H1 (cell line): ENCODE measurements around the gene CDKN2B-AS1. TPM values are rescaled to one million over a fixed set of nuclear protein-coding genes. Genes with fewer than 3 reads are reported as not detected.
A peak's percentile ranks its signal among the peaks of the same experiment; 100 is the strongest.

Experiments used
- CTCF ChIA-PET: fragments of 300-600 bp; sonication (Branson Sonifier 250); formaldehyde crosslinking; loops from one replicate; lab custom pipeline; 2021; ENCODE audit not compliant: partially characterized antibody; lab: Charles Lee
- POLR2A ChIA-PET: fragments of 300-600 bp; sonication (Branson Sonifier 250); formaldehyde crosslinking; loops from one replicate; lab custom pipeline; 2021; ENCODE audit warnings: inconsistent platforms; ENCODE audit not compliant: partially characterized antibody; lab: Charles Lee
- DNase-seq, 2 experiments: peaks; one replicate each; pipeline versions ENCODE4 v3.0.0 to v3.0.0-alpha.2; 2010 to 2022; ENCODE audit warnings: low spot score in 2 of 2, low read depth in 1 of 2, mixed read lengths in 1 of 2
- FAIRE-seq: peaks from 2 replicates; lab custom pipeline; 2011; peaks lifted over from hg19 to GRCh38; lab: Jason Lieb, UNC
- H2AFZ ChIP-seq: 2 replicates; pipeline ENCODE4 v1.8.1; 2012; ENCODE audit warnings: low read length, inconsistent platforms
- H2AK5ac ChIP-seq: 2 replicates; pipeline ENCODE4 v1.6.1; 2013; ENCODE audit warnings: low read depth, low read length
- H2BK120ac ChIP-seq: replicated peaks from 2 replicates; pipeline ENCODE3; 2013; ENCODE audit warnings: low read depth, low read length, inconsistent platforms
- H2BK12ac ChIP-seq: 2 replicates; pipeline ENCODE4 v1.6.1; 2013; ENCODE audit warnings: low read depth, low read length
- H2BK15ac ChIP-seq: 2 replicates; pipeline ENCODE4 v1.6.1; 2013; ENCODE audit warnings: low read length
- H2BK20ac ChIP-seq: 2 replicates; pipeline ENCODE4 v1.6.1; 2013; ENCODE audit warnings: low read length
- H2BK5ac ChIP-seq: 2 replicates; pipeline ENCODE4 v1.6.1; 2013; ENCODE audit warnings: low read depth, low read length
- H3K14ac ChIP-seq: 2 replicates; pipeline ENCODE4 v1.6.1; 2013; ENCODE audit warnings: inconsistent platforms; ENCODE audit not compliant: insufficient read length
- H3K18ac ChIP-seq: 2 replicates; pipeline ENCODE4 v1.6.1; 2013; ENCODE audit warnings: low read length; ENCODE audit errors: extremely low read depth
- H3K23ac ChIP-seq: 2 replicates; pipeline ENCODE4 v1.6.1; 2013; ENCODE audit warnings: inconsistent platforms; ENCODE audit not compliant: insufficient read length
- H3K23me2 ChIP-seq: 2 replicates; pipeline ENCODE4 v1.6.1; 2013; ENCODE audit warnings: low read depth, low read length
- H3K27ac ChIP-seq: 2 replicates; pipeline ENCODE4 v1.6.1; 2011; ENCODE audit warnings: low read depth, low read length, inconsistent platforms
- H3K27me3 ChIP-seq, 4 experiments: replicated peaks in 1 of 4; 1 replicate in 1 of 4; 2 replicates in 3 of 4; pipeline versions ENCODE4 v1.6.1 to v1.8.1; 2011 to 2013; ENCODE audit warnings: low read length in 3 of 4, mild to moderate bottlenecking in 3 of 4, inconsistent platforms in 2 of 4, mixed read lengths in 2 of 4, moderate library complexity in 1 of 4; ENCODE audit not compliant: control insufficient read depth in 3 of 4, insufficient read depth in 3 of 4; ENCODE audit errors: extremely low read depth in 1 of 4
- H3K36me3 ChIP-seq, 4 experiments: 2 replicates each; pipeline versions ENCODE4 v1.6.1 to v1.8.1; 2011 to 2013; ENCODE audit warnings: mild to moderate bottlenecking in 4 of 4, low read length in 3 of 4, moderate library complexity in 2 of 4, control low read depth in 1 of 4, inconsistent platforms in 1 of 4; ENCODE audit not compliant: insufficient read depth in 4 of 4, control insufficient read depth in 2 of 4
- H3K4ac ChIP-seq: replicated peaks from 2 replicates; pipeline ENCODE3; 2013; ENCODE audit warnings: low read length, low read depth, mixed read lengths, inconsistent platforms; ENCODE audit not compliant: insufficient read length
- H3K4me1 ChIP-seq, 4 experiments: replicated peaks in 1 of 4; 1 replicate in 1 of 4; 2 replicates in 3 of 4; pipeline versions ENCODE4 v1.6.1 to v1.8.1; 2011 to 2013; ENCODE audit warnings: low read length in 3 of 4, inconsistent platforms in 2 of 4, mixed read lengths in 1 of 4; ENCODE audit not compliant: insufficient read depth in 4 of 4, control insufficient read depth in 3 of 4
- H3K4me2 ChIP-seq, 2 experiments: 2 replicates each; pipeline versions ENCODE4 v1.6.1 to v1.8.1; 2011 to 2013; ENCODE audit warnings: low read depth in 2 of 2, low read length in 2 of 2, control low read depth in 1 of 2, inconsistent platforms in 1 of 2, mild to moderate bottlenecking in 1 of 2; ENCODE audit not compliant: insufficient read depth in 1 of 2
- H3K4me3 ChIP-seq, 4 experiments: fragments of 200-600, 300-600 bp in 1 of 4; sonication (generic), shearing (Covaris generic), sonication (Bioruptor Twin) in 1 of 4; 2 replicates each; pipeline versions ENCODE4 v1.5.1 to v1.8.1; 2011 to 2016; ENCODE audit warnings: low read length in 4 of 4, low read depth in 3 of 4, control low read depth in 2 of 4, inconsistent platforms in 2 of 4, mild to moderate bottlenecking in 2 of 4, mixed read lengths in 1 of 4, moderate library complexity in 1 of 4; ENCODE audit not compliant: insufficient read depth in 2 of 4; ENCODE audit errors: extremely low read depth in 1 of 4
- H3K56ac ChIP-seq: replicated peaks from 2 replicates; pipeline ENCODE3; 2013; ENCODE audit warnings: low read depth, mild to moderate bottlenecking, mixed read lengths, low read length, inconsistent platforms; ENCODE audit not compliant: insufficient read length
- H3K79me1 ChIP-seq: 2 replicates; pipeline ENCODE4 v1.6.1; 2013; ENCODE audit warnings: low read depth, low read length, control low read depth
- H3K79me2 ChIP-seq, 2 experiments: 2 replicates each; pipeline versions ENCODE4 v1.6.1 to v1.8.1; 2012 to 2013; ENCODE audit warnings: low read length in 2 of 2, mild to moderate bottlenecking in 2 of 2, inconsistent platforms in 1 of 2; ENCODE audit not compliant: insufficient read depth in 2 of 2, control insufficient read depth in 1 of 2
- H3K9ac ChIP-seq, 4 experiments: replicated peaks in 1 of 4; 1 replicate in 1 of 4; 2 replicates in 3 of 4; pipeline versions ENCODE4 v1.6.1 to v1.8.1; 2011 to 2013; ENCODE audit warnings: low read depth in 3 of 4, low read length in 3 of 4, control low read depth in 2 of 4, mild to moderate bottlenecking in 2 of 4, moderate library complexity in 2 of 4, inconsistent platforms in 1 of 4; ENCODE audit errors: extremely low read depth in 1 of 4
- H3K9me3 ChIP-seq, 2 experiments: 2 replicates each; pipeline versions ENCODE4 v1.6.1 to v1.8.1; 2012 to 2013; ENCODE audit warnings: mild to moderate bottlenecking in 2 of 2, moderate library complexity in 2 of 2, control low read depth in 1 of 2, inconsistent platforms in 1 of 2, low read depth in 1 of 2, low read length in 1 of 2, mixed read lengths in 1 of 2; ENCODE audit not compliant: insufficient read depth in 2 of 2
- H4K20me1 ChIP-seq, 2 experiments: replicated peaks in 1 of 2; 2 replicates each; pipeline versions ENCODE3 to v1.8.1; 2011 to 2013; ENCODE audit warnings: inconsistent platforms in 2 of 2, low read length in 2 of 2, mild to moderate bottlenecking in 1 of 2; ENCODE audit not compliant: insufficient read depth in 2 of 2, control insufficient read depth in 1 of 2
- H4K5ac ChIP-seq: 2 replicates; pipeline ENCODE4 v1.6.1; 2013; ENCODE audit warnings: low read length, low read depth, mixed read lengths, inconsistent platforms; ENCODE audit not compliant: insufficient read length
- H4K8ac ChIP-seq: 2 replicates; pipeline ENCODE4 v1.8.0; 2013; ENCODE audit warnings: mild to moderate bottlenecking, moderate library complexity, low read length, inconsistent platforms; ENCODE audit not compliant: insufficient read depth; ENCODE audit errors: extremely low read depth
- H4K91ac ChIP-seq: replicated peaks from 2 replicates; pipeline ENCODE3; 2013; ENCODE audit warnings: low read length, mixed read lengths, inconsistent platforms; ENCODE audit not compliant: insufficient read length
- ASH2L ChIP-seq: fragments of 200-600, 300-600 bp; sonication (generic); IDR thresholded peaks from one replicate; pipeline ENCODE4 v1.7.1; 2017; ENCODE audit warnings: low read length
- CREB1 ChIP-seq: IDR thresholded peaks from 2 replicates; pipeline ENCODE4 v1.6.1; 2012; ENCODE audit warnings: inconsistent platforms
- MAFK ChIP-seq: IDR thresholded peaks from 2 replicates; pipeline ENCODE4 v1.6.1; 2012; ENCODE audit warnings: low read depth, mild to moderate bottlenecking, improper control_type of control experiment, low read length
- MAX ChIP-seq: IDR thresholded peaks from 2 replicates; pipeline ENCODE4 v1.6.1; 2012; ENCODE audit warnings: inconsistent platforms
- PHF8 ChIP-seq: fragments of 200-600 bp; sonication (generic); conservative IDR thresholded peaks from 2 replicates; pipeline ENCODE4 v1.7.1; 2012; ENCODE audit warnings: low read depth, mild to moderate bottlenecking, inconsistent platforms, low read length, moderate library complexity
- POU5F1 ChIP-seq: IDR thresholded peaks from 2 replicates; pipeline ENCODE4 v1.6.1; 2011; ENCODE audit warnings: low read depth, mild to moderate bottlenecking, low read length, moderate library complexity
- RFX5 ChIP-seq: IDR thresholded peaks from 2 replicates; pipeline ENCODE4 v1.6.1; 2011; ENCODE audit warnings: low read depth, low read length, improper control_type of control experiment, borderline replicate concordance
- WGBS, 2 experiments: shearing (Covaris generic) in 1 of 2; methylation state at CpG; one replicate each; pipeline versions ENCODE4 v1.1.6 to v1.1.7; 2013 to 2015; ENCODE audit warnings: low lambda C conversion rate in 2 of 2, mixed read lengths in 2 of 2, inconsistent platforms in 1 of 2, low coverage in 1 of 2, missing lambda C conversion rate in 1 of 2; ENCODE audit not compliant: insufficient replicate concordance in 2 of 2, insufficient coverage in 1 of 2, insufficient read length in 1 of 2; ENCODE audit errors: extremely low coverage in 1 of 2, missing lambda C conversion rate in 1 of 2; 5-methylcytosine and 5-hydroxymethylcytosine counted together
- polyA plus RNA-seq, 7 experiments: library from polyadenylated mRNA; depleted of rRNA in 3 of 7; stranded (reverse) in 5 of 7; unstranded in 2 of 7; fragments of >200 nt in 5 of 7; fragments of 200-250 nt in 2 of 7; gene quantifications; 1 replicate in 5 of 7; 2 replicates in 1 of 7; 4 replicates in 1 of 7; pipeline versions ENCODE4 v1.2.1 to v1.2.3, GENCODE V29; 2011 to 2013; ENCODE audit warnings: missing spikeins in 2 of 7, mixed read lengths in 2 of 7
- total RNA-seq: library from RNA; stranded (reverse); fragmentation: NEBNext Ultra II Directional; extraction: Animal tissue kit (Norgen Biotek cat#: 25700); gene quantifications from 2 replicates; pipeline ENCODE4 v1.2.1, GENCODE V29; 2021
- TF ChIP-seq, protein P1 (sequence below): IDR thresholded peaks from 2 replicates; pipeline ENCODE4 v1.6.1; 2011; ENCODE audit warnings: low read length, improper control_type of control experiment

CDKN2B-AS1 gene
- total and polyA plus RNA-seq, 2 of the 8 experiments (the other 6 are each of a cell fraction or from before 2014, with no cell fraction given): not detected

DNA sequence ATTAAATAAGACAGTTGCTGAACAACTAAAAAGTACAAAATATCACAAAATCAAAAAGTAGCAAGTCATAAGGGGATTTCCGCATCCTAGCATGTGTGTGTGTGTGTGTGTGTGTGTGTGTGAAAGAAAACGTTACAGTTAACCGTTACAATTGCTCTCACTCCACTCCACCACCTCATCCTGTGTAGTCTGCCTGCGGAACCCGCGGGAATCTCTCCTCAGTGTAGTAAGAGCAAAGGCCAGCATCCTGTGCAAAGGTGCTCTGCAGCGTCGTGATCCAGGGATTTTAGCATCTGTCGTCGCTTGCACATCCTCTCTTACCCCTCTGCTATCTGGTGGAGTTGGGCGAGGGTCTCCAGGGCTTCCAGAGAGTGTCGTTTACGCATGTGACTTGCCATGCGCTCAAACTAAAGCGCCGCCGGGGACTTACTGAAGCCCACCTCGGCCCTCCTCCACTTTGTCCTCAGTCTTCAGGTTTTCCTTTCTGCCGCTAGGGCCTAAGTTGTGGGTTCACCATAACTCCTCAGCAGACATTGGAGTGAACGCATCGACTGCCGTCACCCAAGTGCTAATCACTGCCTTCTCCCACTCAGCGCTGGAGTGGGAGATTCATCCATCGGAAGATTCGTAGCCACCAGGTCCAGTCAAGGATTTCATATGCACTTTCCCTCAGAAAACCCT, 10.6 kb downstream of the CDKN2B-AS1 start:
- H3K9ac ChIP-seq: no peak overlapping the region
- H4K91ac ChIP-seq: no peak overlapping the region
- no peak overlapping the region; the same call in 1 of the 2 replicates for H4K8ac ChIP-seq
- H4K5ac ChIP-seq: no peak overlapping the region
- no peak overlapping the region for H3K56ac ChIP-seq
- no peak overlapping the region for H3K14ac ChIP-seq
- no peak for FAIRE-seq
- H2BK20ac ChIP-seq: no peak overlapping the region
- DNase-seq: peak in 1 of 2 experiments; percentile 66
- H3K23ac ChIP-seq: no peak overlapping the region
- H3K4me1 ChIP-seq: peaks cover 3 to 11% (median 5%) of the 10 kb centered on the region in 4 experiments; a peak in 6 of 7 replicates
- no peaks in the 10 kb centered on the region for H3K79me2 ChIP-seq
- no peak overlapping the region for H2AK5ac ChIP-seq
- H2BK5ac ChIP-seq: 0 out of 2 replicates have a peak overlapping the region, but pooled peaks have one; percentile 9
- no peak overlapping the region for H3K4ac ChIP-seq
- peaks cover 0 to 13% of the 10 kb centered on the region in 2 experiments for H4K20me1 ChIP-seq
- peaks cover 29 to 74% (median 49%) of the 10 kb centered on the region in 4 experiments for H3K27me3 ChIP-seq
- no peaks in the 10 kb centered on the region; a peak in 1 of 8 replicates for H3K36me3 ChIP-seq
- no peak overlapping the region for H3K27ac ChIP-seq
- ChIA-PET POLR2A (no interaction called here), CTCF (no interaction called here)
- H3K4me2 ChIP-seq: peak overlapping the region; percentile 88 to 95
- H3K4me3 ChIP-seq: peak overlapping the region; percentile 14 to 59 (median 34); a peak in 5 of 8 replicates
- no peak overlapping the region for H2BK120ac ChIP-seq
- no peaks in the 10 kb centered on the region for H3K79me1 ChIP-seq
- peaks cover 18% of the 10 kb centered on the region; the same call in 1 of the 2 replicates for H3K23me2 ChIP-seq
- 3% methylated on average over 25 of the region's 25 CpGs; no CpG with 5 or more reads in 1 of the 2 experiments for WGBS, 2 experiments
- H2BK12ac ChIP-seq: 0 out of 2 replicates have a peak overlapping the region, but pooled peaks have one; percentile 22
- H3K18ac ChIP-seq: no peak overlapping the region
- H3K9me3 ChIP-seq: no peaks in the 10 kb centered on the region
- H2BK15ac ChIP-seq: no peak overlapping the region
- H2AFZ ChIP-seq: 0 out of 2 replicates have a peak overlapping the region, but pooled peaks have one; percentile 46
- TF ChIP-seq MAX (peak; percentile 63), ASH2L (peak; percentile 51), POU5F1 (no peak), RFX5 (no peak), PHF8 (no peak), MAFK (no peak), CREB1 (0 out of 2 replicates have a peak, but pooled peaks have one; percentile 37)
- TF ChIP-seq, protein P1, sequence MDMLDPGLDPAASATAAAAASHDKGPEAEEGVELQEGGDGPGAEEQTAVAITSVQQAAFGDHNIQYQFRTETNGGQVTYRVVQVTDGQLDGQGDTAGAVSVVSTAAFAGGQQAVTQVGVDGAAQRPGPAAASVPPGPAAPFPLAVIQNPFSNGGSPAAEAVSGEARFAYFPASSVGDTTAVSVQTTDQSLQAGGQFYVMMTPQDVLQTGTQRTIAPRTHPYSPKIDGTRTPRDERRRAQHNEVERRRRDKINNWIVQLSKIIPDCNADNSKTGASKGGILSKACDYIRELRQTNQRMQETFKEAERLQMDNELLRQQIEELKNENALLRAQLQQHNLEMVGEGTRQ: 0 out of 2 replicates have a peak, but pooled peaks have one; percentile 14
